ENCODE data around the gene UNC13B.

The UNC13B gene

GRCh38 chr9:35280399-35280798 is 118.6 kb downstream of the UNC13B start:
- no peak for DNase-seq

DNA sequence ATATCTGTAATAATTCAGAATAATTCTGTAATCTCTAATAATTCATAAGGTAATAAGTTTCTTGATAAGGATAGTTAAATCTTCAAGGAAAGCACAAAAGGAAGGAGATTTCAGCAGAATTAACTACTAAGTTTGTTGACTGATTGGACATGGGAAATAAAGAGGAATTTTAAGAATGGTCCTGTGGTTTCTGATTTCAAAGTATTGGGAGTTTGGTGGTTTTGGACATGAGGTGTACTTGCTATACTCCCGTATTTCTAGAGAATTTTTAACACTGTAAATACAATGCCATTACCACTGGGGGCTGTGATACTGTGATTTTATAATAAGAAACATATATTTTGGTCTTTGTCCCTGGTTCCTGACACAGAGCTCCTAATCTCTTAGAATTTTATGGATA is 123.9 kb downstream of the UNC13B start:
- DNase-seq, result no peak

DNA sequence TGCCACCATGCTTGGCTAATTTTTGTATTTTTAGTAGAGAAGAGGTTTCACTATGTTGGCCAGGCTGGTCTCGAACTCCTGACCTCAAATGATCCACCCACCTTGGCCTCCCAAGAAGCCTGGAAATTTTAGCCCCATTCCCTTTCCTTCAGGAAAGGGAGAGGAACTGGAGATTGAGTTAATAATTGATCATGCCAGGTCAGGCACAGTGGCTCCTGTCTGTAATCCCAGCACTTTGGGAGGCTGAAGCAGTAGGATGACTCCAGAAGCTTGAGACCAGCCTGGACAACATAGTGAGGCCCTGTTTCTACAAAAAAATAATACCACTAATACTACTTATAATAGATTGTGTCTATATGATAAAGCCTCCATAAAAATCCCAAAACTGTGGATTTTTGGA is 124.6 kb downstream of the UNC13B start:
- no peak for DNase-seq

DNA sequence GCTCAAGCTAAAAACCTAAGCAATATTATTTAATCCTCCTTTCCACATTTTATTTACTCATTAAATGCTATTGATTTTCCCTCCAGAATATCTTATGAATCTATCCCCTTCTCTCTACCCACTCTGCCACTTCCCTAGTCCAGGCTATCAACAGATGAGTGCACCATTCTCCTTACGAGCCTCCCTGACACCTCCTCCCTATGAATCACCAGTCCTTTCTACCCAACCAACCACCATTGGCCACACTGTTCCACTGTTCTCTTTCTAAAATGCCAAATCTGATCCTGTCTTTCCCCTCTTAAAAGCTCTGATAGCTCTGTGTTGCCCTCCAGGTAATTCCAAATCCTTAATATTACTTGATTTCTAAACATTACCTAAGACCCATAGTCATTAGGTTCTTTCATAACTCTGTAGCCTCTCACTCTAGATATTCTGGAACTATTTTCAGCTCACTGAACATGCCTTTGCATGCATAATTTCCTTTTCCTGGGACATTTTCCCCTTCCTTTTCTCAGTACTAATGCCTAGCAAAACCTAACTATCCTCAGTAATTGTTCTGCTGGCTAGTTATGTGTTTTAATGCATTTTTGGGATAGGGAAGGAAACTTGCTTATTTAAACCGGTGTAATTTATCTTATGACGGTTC is 126.3 kb downstream of the UNC13B start:
- DNase-seq, result no peak

DNA sequence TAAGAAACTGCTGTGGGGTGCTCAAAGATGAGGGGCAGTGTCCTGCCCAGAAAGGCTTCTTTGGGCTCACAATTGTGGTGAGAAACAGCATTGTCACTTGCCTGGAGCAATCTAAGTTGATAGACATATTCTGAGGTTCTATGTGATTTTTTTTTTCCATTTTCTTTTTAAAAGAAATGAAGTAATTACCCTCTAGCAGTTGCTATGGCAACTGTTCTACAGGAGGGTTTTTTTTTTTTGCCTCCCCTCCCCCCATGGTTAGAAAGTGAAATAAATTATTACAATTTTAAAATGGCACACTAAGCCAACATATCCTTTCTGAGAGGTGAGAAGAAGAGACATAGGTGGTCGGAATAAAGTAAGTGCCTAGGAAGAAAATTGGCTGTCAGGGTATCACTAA is 127.0 kb downstream of the UNC13B start:
- DNase-seq, result no peak

DNA sequence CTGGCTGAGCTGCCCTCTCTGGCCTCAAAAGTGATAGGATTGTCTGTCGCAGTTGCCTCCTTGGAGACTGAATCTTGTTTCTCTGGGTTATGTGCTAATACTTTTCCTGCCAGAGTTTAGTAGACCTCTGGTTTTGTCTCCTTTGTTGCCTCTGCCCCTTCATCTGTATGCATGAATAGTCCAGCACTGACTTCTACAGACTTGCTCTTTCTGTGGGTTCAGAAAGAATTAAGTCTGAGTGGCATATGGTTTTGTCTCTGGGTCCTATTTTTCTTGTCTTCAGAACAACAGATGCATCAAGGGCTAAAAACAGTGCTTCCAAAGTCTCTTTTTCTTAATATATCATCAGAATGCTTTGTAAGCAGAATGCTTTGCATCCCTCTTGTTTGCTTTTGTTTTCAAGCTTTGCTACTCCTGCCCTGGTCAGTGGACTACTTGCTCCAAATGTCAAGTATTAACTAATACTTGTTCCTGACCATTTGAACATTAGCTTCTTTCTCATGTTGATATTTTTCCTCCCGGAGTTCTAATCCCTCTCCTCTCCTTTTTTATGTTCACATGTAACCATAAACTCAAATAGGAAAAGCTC is 131.7 kb downstream of the UNC13B start:
- no peak for DNase-seq

DNA sequence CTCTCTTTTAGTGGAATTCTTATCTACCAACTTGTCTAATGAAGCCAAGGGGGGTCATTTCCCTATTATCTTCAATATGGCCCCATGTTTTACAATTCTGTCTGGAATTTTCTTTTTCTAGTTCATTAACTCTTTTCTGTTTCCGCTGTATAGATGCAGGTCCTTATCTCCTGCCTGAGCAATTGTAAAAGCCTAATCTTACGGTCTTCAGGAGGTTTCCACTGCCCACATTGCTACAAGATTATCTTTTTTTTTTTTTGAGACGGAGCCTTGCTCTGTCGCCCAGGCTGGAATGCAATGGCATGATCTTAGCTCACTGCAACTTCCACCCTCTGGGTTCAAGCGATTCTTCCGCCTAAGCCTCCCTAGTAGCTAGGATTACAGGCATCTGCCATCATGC is 132.3 kb downstream of the UNC13B start:
- no peak for DNase-seq

- DNase-seq, result no peak
Measured at GRCh38 chr9:35294556-35294955, 132.7 kb downstream of the UNC13B start.

- DNase-seq, result no peak
Measured at GRCh38 chr9:35295369-35296036, 133.7 kb downstream of the UNC13B start.

DNA sequence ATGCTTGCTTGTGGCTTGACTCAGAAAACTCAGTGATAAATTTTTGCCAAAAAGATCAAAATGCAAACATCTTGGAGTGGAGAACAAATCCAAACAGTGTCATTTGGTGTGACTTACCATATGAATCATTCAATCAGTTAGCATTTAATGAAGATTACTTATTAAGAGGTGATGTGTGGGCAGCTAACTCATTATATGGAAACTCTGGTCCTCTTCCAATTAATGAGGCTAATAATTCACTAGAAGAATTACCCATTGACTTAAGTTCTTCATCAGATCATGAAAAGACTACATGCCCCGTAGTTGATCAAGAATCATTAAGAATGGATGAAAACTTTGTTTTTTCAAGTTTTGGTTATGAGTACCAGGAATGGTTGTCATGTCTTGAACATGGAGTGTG is 141.8 kb downstream of the UNC13B start:
- DNase-seq, result no peak

GRCh38 chr9:35306283-35306682 is 144.5 kb downstream of the UNC13B start:
- no peak for DNase-seq

DNA sequence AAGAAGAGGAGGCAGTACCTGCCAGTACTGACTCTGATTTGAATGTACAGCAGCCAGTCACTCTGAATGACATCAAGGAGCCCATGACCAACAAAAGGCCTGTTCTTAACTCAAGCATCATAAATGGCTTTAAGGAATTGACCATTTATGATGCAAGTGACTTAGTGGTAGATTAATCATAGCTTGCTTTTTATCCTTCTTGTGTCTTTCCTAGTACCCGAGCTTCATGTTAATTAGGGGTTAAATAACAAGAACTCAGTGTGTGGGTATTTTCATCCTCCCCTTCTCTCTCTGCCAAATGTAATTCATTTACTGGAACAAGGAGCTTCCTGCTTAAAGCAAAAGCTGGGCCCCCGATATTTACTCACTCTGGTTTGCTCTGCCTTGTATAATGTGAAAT is 146.5 kb downstream of the UNC13B start:
- DNase-seq, result no peak

GRCh38 chr9:35311891-35312639 is 150.3 kb downstream of the UNC13B start:
- DNase-seq, result no peak

- no peak for DNase-seq
Measured at GRCh38 chr9:35313460-35313859, 151.7 kb downstream of the UNC13B start.

- no peak for DNase-seq
Measured at GRCh38 chr9:35313916-35314315, 152.1 kb downstream of the UNC13B start.

DNA sequence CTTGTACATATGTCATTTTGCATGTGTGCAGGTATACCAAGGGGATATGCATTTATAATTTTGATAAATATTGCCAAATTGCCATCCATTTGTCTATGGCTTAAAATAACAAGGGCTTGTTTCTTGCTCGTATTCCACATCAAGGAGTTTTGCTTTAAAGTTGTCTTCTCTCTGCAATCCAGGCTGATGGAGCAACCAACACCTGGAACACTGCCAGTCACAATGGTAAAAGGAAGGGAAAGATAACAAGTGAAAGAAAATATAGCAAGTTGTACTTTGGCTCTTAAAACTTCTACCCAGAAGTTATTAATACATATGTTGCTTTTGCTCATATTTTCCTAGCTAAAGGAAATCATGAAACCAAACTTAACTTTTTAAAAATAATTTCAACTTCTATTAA is 156.9 kb downstream of the UNC13B start:
- no peak for DNase-seq

DNA sequence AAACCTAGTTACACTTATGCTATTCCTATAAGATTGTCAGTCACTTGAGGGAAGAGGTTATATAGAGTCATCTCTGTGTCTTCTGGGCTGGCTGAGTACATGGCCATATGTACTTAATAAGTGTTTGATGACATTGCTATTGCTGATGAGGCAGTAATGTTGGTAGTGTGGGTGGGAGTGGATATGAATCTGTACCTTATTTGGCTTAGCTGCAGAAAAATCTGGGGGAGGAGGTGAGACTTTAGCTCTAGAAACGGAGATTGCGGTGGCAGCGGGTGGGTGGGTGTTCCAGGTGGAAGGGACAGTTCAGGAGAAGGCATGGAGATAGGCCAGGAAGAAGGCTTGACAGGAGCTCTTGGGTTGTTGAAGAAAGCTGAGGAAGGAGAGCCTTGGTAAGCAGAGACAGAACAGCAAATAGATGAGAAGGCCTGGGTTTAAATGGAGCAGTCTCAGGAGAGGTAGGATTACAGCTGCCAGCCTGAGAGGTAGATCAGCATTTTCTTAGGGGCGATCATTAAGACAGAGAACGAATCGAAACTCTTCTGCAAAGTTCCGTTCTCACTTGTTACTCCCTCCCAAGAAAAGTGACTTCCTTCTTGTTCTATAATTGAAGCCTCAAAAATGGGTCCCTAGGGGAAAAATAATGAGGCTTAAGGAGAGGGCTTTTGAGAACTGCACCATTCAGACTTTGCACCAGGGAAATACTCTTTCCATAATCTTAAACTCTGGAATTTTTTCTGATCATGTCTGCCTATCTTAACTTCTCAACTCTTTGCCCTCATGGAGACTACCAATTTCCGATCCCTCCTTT is 160.5 kb downstream of the UNC13B start:
- no peak for DNase-seq

DNA sequence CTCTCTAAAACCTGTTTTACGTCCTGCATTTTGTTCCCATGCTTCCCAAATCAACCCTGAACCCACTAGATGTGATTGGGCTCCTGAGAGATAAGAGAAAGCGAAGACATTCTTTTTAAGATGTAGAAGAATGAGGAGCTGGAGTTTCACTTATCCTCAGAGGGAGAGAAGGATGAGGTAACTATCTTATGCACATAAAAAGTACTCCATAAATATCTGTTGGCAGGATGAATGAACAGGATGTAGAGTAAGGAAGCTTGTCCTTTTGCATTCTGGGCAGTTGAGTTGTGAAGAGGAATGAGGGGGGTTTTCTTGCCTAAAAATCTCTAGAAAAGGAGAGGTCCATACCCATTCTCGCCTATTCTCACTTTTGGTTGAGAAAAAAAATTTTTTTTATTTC is 163.2 kb downstream of the UNC13B start:
- DNase-seq, result no peak

- DNase-seq, result no peak
Measured at GRCh38 chr9:35333551-35333950, 171.7 kb downstream of the UNC13B start.

DNA sequence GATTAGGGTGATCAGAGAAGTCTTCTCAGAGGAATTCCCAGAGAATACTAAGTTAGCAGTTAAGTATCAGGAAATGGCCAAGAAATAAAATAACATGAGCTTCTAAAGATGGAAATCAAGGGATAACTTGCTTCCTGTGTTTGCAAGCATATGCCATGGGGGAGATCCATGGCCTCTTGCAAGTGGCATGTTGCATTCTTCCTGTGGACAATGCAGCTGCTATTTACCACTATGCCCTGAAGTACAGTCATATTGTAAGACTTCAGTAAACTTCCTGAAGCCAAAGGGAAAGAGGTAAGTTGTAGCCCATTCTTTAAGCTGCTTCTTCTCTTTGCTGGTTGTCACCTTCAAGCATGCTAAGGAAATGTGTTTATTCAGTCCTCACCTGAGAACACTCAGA is 173.4 kb downstream of the UNC13B start:
- no peak for DNase-seq

GRCh38 chr9:35338086-35338485 is 176.3 kb downstream of the UNC13B start:
- no peak for DNase-seq

DNA sequence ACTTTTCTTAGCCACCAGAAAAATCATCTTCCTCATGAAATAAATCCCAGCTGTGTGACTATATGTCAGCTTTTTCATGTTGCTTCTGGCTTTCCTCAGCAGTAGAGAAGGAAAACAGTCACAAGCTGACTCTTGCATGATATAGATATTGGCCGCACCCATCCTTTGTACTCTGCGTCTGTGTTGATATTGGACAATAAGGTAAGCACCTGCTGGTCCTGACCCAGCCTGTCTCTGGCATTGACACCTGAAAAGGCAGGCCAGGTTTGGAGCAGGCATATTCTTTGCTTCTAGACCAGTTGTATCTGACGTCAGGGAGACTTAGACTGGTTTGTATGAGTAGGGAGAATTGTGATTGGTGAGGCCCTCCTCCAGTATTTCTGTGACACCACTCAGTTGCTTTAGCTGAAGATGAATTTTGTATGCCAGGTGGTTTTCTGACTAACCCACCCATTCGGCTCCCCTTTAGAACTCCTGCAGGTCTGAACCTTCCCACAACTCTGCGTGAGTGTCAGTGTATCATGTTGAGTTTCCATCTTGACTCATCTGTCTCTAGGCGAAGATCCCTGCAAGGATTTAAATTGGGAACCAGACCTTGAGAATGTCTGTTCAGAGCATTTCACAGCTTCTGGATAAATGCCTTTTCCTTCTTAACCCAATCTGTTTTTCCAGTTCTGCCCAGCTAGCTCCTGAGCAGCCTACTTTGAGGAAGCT is 176.9 kb downstream of the UNC13B start:
- no peak for DNase-seq

Data from GF-D8 (cell line).